PFSK-1 (cell line): ENCODE results near the gene DIAPH2.

Source experiments
- FOXP2 ChIP-seq: optimal IDR thresholded peaks from 2 replicates; pipeline ENCODE3; 2011; ENCODE audit warnings: borderline replicate concordance, control low read depth, inconsistent platforms; ENCODE audit not compliant: insufficient read depth; ENCODE audit errors: extremely low read length, extremely low read depth
- POLR2AphosphoS5 ChIP-seq: IDR thresholded peaks from 2 replicates; pipeline ENCODE4 v1.6.1; 2012; ENCODE audit warnings: low read depth, mild to moderate bottlenecking, control low read depth, low read length, moderate library complexity
- SIN3A ChIP-seq: IDR thresholded peaks from 2 replicates; pipeline ENCODE4 v1.6.1; 2012; ENCODE audit warnings: mild to moderate bottlenecking, low read length, moderate library complexity, borderline replicate concordance; ENCODE audit not compliant: insufficient read depth
- TAF1 ChIP-seq: IDR thresholded peaks from 2 replicates; pipeline ENCODE4 v1.6.1; 2012; ENCODE audit warnings: low read length, control low read depth, borderline replicate concordance; ENCODE audit not compliant: insufficient read depth
- TF ChIP-seq, protein P1 (sequence below), 2 experiments: IDR thresholded peaks; 2 replicates each; pipeline versions ENCODE4 v1.6.1 to v1.8.0; 2011 to 2012; ENCODE audit warnings: low read depth in 2 of 2, low read length in 2 of 2, control low read depth in 1 of 2, inconsistent platforms in 1 of 2, mild to moderate bottlenecking in 1 of 2, moderate library complexity in 1 of 2; ENCODE audit not compliant: insufficient read depth in 1 of 2

The DIAPH2 gene

DNA sequence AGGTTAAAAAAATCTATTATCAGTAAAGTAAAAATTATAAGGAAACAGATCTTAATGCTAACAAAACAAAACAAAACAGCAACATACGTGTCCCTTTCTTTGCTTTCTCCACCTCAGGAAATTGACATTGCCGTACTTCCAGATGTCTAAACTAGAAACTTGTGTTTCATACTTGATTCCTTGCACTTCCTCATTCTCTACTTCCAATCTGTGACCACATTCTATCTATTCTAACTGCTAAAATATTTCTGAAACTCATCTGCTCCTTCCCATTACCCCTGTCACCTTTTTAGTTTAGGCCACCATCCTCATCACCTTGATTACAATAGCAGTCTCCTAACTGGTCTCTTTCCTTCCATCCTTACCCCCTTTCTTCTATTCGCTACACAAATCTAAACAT, 176.6 kb downstream of the DIAPH2 start:
- TF ChIP-seq, protein P1, sequence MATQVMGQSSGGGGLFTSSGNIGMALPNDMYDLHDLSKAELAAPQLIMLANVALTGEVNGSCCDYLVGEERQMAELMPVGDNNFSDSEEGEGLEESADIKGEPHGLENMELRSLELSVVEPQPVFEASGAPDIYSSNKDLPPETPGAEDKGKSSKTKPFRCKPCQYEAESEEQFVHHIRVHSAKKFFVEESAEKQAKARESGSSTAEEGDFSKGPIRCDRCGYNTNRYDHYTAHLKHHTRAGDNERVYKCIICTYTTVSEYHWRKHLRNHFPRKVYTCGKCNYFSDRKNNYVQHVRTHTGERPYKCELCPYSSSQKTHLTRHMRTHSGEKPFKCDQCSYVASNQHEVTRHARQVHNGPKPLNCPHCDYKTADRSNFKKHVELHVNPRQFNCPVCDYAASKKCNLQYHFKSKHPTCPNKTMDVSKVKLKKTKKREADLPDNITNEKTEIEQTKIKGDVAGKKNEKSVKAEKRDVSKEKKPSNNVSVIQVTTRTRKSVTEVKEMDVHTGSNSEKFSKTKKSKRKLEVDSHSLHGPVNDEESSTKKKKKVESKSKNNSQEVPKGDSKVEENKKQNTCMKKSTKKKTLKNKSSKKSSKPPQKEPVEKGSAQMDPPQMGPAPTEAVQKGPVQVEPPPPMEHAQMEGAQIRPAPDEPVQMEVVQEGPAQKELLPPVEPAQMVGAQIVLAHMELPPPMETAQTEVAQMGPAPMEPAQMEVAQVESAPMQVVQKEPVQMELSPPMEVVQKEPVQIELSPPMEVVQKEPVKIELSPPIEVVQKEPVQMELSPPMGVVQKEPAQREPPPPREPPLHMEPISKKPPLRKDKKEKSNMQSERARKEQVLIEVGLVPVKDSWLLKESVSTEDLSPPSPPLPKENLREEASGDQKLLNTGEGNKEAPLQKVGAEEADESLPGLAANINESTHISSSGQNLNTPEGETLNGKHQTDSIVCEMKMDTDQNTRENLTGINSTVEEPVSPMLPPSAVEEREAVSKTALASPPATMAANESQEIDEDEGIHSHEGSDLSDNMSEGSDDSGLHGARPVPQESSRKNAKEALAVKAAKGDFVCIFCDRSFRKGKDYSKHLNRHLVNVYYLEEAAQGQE (IDR thresholded peaks at IDR 0.05; ENCODE audit: insufficient read depth in 1 of 2, low read depth in 2 of 2, low read length in 2 of 2), result no peak
- TF ChIP-seq FOXP2, result no peak
- no peak for TF ChIP-seq POLR2AphosphoS5
- no peak for TF ChIP-seq SIN3A
- TF ChIP-seq TAF1, result no peak

DNA sequence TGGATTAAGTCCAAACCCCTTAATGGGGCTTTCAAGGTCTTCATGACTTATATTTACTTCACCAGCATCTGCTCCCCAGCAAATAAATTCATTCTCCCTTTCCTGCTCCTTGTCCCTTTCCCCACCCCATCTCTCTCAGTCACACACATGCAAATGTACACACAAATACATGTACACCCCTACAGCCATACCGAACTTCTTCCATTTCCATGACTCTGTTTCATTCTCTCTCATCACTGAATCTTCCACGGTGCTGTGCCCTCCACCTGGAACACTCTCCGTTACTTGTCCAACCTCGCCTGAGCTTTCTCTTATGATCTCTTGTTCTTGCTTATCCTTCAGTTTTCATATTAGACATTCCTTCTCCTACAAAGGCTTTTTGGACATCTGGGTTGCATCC, 177.0 kb downstream of the DIAPH2 start:
- TF ChIP-seq, protein P1 (IDR thresholded peaks at IDR 0.05; ENCODE audit: insufficient read depth in 1 of 2, low read depth in 2 of 2, low read length in 2 of 2), result no peak
- TF ChIP-seq SIN3A, result no peak

DNA sequence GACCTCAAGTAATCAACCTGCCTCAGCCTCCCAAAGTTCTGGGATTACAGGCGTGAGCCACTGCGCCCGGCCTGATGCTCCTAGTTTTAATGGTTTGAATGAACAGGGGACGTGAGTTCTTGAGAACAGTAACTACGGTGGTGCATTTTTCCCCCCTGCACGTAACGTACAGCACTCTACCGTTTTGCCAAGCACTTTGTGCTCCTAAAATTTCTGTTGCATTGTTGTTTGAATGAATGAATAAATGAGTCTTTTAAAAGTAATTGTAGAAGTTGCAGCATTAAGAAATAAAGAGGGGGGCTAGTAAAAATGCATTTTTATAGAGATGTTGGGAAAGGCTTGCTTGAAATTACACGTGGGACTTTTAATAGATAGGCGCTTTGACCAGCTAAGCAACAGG, 199.0 kb downstream of the DIAPH2 start, which contains the start of gene RPA4:
RPA4 (plus strand) TSS at position 301 of the 400 bp plus-strand sequence. CDS start 403 bp downstream, outside the sequence.
- TF ChIP-seq FOXP2 (no peak), POLR2AphosphoS5 (no peak), SIN3A (no peak), TAF1 (no peak)
- TF ChIP-seq, protein P1 (IDR thresholded peaks at IDR 0.05; ENCODE audit: insufficient read depth in 1 of 2, low read depth in 2 of 2, low read length in 2 of 2), result no peak

DNA sequence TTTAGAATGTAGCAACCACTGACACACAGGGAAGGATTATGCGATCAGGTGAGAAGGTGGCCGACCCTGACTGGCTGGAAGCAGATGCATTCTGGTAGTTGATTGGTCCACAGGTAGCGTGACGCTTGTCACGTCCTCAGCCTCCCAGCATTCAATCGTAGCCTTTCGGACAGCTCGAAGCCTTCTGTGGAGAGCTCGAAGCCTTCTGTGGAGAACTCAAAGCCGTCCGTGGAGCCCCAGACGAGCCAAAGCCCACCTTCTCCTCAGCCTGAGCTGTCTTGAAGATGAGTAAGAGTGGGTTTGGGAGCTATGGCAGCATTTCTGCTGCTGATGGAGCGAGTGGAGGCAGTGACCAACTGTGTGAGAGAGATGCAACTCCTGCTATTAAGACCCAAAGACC, 199.4 kb downstream of the DIAPH2 start:
- TF ChIP-seq, protein P1 (IDR thresholded peaks at IDR 0.05; ENCODE audit: insufficient read depth in 1 of 2, low read depth in 2 of 2, low read length in 2 of 2), result no peak
- TF ChIP-seq TAF1 (no peak), FOXP2 (no peak), SIN3A (no peak), POLR2AphosphoS5 (no peak)

DNA sequence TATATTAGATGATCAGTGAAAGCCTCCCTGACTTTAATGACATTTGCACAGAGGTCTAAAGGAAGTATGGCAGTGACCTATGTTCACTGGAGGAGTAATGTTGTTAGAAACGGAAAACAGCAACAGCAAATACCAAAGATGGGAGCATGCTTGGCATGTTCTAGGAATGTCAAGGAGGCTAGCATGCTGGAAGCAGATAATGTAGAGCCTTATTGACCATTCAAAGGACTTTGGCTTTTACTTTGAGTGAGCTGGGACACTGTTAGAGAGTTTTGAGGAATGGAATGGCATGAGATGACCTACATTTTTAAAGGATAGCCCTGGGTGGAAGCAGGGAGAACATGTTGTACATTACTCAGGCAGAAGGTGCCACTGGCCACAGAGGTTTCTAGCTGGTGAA, 205.1 kb downstream of the DIAPH2 start:
- TF ChIP-seq TAF1 (no peak), FOXP2 (no peak), POLR2AphosphoS5 (no peak), SIN3A (no peak)
- TF ChIP-seq, protein P1 (IDR thresholded peaks at IDR 0.05; ENCODE audit: insufficient read depth in 1 of 2, low read depth in 2 of 2, low read length in 2 of 2), result no peak
